ENCODE data around the gene CAMSAP1. TPM values are rescaled to one million over a fixed set of nuclear protein-coding genes. Genes with fewer than 3 reads are reported as not detected.
A peak's percentile ranks its signal among the peaks of the same experiment; 100 is the strongest.
"Not testable (repeated sequence)": the region's sequence is repeated elsewhere in the genome, so short reads cannot be mapped to it uniquely, and the experiment has no call there.

Gene CAMSAP1
- polyA plus RNA-seq, 5 donors, result 20.5 to 24.1 (median 22.7) TPM

DNA sequence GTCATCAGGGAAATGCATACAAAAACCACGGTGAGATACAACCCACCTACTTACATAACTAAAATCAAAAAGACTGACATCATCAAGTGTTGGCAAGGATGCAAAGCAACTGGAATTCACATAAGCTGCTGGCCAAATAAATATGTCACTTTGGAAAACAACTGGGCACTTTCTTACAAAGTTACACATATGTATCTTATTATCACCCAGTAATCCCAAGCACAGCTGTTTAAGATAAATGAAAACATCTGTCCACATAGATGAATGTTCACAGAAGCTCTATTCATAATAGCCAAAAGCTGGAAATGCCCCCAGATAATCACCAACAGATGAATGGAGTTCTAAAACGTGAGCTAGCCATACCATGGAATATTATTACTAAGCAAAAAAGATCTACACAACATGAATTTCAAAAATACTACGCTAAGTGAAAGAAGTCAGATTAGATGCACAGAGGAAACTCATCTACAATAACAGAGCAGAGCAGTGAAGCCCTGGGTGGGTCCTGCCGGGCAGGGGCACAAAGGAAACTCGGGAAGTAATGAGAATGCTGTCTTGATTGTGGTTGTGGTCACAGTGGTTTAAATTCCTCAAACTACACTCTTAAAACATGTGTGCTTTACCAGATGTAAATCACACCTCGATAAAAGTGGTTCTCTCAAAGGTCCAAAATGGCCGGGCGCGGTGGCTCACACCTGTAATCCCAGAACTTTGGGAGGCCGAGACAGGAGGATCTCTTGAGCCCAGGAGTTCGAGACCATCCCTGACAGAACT, 8.5 kb downstream of the CAMSAP1 start:
- DNase-seq, result no peak

DNA sequence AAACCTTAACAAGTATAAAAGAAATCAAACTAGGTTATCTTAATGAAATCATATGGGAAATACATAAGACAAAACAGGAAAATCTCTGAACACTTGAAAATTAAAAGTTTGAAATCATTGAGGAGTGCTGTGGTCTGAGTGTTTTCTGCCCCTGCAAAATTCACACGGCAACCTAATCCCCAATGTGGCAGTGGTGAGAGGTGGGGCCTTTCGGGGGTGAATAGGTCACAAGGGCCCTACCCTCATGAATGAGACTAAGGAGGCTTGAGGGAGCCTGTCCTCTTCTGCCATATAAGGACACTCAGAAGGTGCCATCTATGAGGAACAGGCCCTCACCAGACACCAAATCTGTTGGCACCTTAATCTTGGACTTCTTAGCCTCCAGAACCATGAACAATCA, 10.7 kb downstream of the CAMSAP1 start:
- no peak for DNase-seq

DNA sequence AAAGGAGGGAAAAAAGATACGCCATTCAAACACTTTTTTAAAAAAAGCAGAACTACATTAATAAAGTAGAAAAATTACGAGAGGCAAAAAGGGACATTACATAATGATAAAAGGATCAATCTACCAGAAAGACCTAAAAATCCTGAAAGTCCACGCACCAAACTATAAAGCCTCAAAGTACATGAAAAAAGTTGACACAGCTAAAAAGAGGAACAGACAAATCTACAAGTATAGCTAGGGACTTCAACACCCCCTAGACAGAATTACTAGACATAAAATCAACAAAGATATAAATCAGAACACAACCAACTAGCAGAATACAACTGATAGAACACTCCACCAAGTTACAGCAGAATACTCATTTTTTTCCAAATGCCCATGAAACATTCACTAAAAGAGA, 11.1 kb downstream of the CAMSAP1 start:
- DNase-seq, result no peak

DNA sequence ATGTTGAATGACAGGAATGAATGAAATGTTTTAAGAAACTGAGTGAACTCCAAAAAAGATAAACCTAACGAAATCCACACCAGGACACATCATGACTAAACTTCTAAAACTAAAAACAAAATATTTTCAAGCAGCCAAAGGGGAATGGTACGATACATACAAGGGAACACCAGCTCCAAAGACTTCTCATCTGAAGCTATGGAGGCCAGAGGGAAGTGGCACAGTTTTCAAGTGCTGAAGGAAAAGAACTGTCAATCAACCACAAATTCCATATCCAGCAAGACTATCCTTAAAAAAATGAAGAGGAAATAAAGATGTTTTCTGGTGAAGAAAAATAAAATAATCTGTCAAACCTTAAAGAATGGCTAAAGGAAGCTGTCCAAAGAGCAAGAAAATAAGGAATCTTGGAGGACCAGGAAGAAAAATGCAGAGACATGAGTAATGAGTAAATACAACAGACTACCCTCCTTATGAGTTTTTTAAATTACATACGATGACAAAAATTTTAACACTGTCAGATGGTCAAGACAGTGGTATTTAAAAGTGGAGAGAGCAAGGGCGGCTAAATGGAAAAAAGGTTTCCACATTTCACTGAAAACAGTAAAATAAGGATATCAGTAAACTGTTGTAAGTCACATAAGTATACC, 12.0 kb downstream of the CAMSAP1 start:
- no peak for DNase-seq

GRCh38 chr9:135893104-135893503, 14.2 kb downstream of the CAMSAP1 start:
- no peak for DNase-seq

- DNase-seq, result not testable (repeated sequence)
These were observed 15.0 kb downstream of the CAMSAP1 start for GRCh38 chr9:135892327-135892726.

DNA sequence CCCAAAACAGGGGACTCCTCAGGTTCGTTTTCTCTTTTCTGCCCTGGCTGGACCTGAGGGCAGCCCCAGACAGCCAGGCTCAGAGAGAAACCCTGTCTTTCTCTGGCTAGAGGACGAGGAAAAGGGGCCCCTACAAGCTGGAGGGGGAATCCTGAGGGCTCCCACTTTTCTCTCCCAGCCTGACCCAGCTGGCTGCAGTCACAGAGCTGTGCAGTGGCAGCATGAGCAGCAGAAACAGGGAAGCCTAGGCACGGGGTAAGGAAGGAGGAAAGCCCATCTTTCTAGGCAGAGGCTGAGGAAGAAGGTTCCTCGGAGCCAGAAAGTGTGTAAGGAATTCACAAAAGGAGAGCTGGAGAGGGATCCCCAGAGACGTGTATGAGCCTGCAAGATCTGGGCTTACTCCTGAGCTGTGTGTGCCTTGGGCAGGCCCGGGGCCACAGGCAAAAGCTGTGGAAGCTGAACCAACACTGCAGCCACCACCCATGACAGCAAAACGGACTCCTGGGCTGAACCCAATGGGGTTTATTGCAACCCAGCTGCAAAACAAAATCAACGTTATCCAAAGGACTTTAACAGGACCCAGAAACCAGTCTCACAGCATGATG, 16.2 kb downstream of the CAMSAP1 start:
- peak in 1 of 2 donors; percentile 4 for DNase-seq

DNA sequence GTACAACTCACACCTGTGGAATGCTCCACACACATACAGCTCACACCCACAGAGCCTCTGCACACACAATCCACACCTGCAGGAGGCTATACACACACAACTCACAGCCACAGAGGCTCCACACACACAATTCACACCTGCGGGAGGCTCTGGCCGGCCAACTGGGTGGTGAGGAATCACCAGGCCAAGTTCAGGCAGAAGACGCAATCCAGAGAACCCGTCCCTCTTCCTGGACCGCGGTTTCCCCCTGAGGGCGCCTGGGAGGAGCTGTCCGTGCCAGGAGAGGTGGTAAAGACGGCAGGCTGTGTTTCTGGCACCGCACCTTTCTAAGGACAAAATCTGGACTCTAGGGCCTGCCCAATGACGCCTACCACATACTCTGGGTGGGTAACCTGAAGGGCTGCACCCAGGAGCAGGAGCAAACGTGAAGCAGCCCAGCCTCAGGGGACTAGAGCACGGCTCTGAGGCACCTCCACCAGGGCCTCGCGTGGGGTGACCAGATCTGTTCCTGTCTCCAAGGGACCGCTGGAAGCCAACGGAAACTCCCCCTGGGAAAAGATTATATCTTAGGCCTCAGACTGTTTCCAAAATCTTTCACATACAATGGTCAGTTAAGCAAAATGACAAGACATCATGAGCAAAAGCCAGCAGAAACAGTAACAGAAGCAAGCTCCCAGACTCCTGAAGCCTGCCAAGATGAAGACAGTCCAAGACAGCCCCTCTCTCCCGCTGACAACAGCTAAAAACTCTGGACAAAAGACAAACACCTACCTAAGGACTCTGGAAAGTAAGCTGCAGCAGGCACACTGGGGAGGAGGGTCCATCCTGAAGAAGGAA, 16.9 kb downstream of the CAMSAP1 start:
- peak; percentile 14 to 33 for DNase-seq

DNA sequence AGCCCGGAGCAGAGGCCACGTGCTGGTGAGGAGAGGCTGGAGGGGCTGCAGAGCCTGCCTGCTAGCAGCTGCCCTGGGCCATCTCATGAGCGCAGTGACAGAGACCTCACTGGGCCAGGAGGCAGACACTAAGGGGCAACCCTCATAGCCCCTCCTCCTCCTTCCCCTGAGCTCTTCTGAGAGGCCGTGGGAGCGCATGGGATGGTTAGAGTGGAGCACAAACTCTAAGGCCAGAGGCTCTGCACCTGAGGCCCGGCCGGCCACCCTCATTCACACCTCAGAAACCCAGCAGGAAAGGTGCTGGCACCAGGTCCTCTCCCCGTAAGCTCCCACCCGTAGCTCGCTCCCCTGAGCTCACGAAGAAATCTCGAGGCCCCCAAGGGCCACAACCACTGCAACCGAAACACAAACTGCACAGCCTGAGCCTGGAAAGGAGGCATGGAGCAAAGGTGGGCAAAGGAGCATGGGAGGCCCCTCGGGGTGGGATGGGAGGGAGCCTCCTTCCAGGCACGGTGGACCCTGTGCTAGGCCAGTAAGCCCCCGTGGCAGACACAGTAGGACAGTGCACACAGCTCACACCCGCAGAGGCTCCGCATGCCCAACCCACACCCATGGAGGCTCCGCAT, 17.7 kb downstream of the CAMSAP1 start:
- DNase-seq, result no peak

GRCh38 chr9:135888766-135889394, 18.5 kb downstream of the CAMSAP1 start:
- no peak for DNase-seq

DNA sequence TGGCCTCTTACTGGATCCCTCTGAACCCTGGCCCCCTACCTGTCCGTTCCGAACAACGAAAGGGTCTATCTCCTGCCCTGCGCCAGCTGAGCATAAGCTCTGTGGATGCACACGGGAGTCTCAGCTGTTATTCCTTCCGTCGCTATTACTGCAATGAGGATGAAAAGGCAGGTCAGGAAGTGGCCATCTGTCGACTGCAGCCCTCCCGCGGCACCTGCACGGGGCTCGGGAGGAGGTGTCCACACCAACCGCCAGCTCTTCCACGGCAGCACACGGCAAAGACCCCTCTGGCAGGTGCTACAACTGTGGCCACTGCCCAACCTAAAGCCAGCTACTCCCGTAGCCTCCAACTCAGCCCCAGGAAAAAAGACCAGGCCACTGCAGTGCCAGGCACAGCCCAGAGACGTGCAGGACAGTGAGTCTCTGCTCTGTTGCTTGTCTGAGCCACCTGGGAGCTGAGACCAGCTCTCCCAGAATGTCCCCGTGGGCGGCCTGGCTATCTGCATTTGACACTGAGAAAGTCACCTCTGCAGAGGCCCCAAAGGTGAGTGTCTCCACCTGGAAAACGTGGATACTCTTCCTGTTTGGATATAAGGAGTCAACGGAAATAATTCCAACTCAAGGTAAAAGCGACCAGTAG, 19.1 kb downstream of the CAMSAP1 start:
- DNase-seq, result no peak

DNA sequence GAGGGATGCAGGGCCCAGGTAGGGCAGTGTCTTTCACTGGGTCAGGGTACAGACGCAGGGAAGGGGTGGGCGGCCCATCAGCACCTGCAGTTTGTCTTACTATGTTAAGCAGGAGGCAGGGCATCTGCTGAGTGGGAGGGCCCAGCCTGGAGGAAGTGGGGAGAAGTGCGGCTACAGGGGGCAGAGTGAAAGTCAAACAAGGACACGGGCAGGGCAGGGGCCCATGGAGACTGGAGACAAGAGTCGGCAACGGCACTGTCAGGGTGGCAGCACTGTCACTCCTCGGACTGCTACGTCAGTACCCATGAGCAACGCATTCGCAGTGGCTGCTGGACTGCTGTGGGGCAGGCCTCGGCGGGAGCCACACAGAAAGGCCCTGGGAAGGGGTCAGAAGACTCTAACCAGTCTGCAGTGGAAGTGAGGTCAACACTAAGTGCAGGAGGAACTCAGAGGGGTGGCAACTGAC, 19.7 kb downstream of the CAMSAP1 start:
- peak in 1 of 2 donors; percentile 2 for DNase-seq

GRCh38 chr9:135887021-135887507, 20.3 kb downstream of the CAMSAP1 start:
- no peak for DNase-seq

GRCh38 chr9:135886147-135886981, 21.0 kb downstream of the CAMSAP1 start:
- DNase-seq, result no peak

DNA sequence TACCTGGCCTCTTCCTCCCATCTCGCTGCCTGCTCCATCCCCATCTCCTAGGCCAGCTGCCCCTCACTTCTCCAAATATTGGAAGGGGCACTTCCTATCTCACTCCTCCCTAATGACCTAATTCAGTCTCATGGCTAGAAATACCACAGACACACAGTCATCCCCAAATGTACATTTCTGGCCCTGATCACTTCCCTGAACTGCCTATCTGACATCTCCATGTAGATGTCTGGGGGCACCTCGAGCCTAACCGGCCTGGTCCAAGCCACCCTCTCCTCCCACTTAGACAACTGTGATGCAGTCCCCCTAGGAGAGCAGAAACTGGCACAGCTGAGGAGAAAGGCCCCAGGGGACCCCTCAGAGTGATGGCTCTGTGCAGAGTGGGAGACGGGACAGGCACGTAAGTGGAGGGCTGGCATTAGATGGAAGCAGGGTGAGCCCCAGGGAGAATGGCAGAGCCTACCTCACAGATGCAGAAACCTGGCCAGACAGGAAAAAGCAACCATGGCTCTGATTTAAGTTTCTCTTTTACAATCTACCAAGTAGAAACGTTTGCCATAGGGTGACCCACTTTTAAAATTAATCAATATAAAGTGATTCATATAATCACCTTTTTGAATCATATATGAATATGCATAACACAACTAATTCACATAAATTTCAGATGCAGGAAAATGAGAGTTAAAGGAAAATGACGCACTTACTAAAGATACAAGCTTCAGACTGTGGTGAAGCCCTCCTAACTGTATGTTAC, 22.1 kb downstream of the CAMSAP1 start:
- DNase-seq, result no peak

DNA sequence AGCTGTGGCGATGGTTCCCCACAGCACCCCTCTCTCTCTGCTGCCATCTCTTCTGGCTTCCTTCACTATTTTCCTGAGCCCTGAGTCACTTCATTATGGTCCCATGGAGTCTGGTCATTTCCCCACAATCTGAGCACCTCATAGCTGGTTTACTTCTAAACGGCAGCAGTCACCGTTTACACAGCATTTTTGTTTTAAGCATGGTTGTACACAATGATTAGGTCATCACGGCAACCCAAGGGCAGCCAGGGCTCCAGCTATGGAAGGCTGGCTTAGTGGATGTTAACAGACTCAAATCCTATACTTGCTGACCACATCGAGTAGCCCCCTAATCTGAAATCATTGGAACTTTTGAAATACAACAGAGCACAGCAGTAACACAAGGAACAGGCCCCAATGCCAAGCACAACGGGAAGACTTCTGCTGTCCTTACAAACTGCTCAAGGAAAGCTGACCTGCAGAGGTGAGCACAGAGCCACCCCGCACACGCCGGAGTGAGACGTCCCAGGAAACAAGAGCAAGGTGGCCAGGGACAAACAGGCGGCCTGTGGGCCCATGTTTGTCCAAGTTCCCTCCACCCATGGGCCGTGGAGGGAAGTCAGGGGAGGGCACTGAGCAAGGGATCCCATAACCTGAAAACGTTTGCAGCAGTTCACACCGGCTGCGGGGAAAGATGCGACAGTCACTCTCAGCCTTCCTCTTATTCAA, 22.9 kb downstream of the CAMSAP1 start:
- DNase-seq, result no peak

DNA sequence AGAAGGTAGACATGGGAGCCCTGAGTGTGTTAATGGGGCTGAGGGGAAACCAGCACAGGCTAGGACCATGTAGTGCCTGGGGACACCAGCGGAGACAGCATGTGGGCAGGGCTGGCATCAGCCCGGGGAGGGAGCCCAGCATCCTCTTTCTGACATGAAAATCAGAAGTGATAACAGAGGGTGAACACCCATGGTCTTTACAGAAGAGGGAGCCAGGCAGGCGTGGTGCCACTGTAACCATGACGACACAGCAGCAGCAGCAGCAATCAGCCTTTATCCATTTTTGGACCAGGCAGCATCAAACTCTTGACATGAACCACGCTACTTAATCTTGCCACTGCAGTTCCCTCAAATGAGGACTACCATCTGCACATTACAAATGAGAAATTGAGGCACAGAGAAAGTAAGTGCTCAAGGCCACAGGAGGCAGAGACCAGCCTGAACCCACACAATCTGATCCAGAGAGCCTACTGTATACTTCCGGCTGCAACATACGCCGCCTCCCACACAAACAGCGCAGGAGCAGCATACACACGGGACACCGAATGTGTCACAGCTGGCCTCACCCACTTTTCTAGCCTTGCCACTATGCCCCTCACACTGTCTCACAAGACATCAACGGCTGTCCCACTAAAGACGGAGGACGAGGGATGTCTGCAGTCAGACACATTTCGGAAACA, 23.8 kb downstream of the CAMSAP1 start:
- no peak for DNase-seq

Measured in right lung (tissue), 5 donors.